ENCODE results near the gene RAD51B. TPM values are rescaled to one million over a fixed set of nuclear protein-coding genes. Genes with fewer than 3 reads are reported as not detected.

Gene RAD51B
- total RNA-seq, 1 experiment from 2014 or later, result 16.7 TPM

DNA sequence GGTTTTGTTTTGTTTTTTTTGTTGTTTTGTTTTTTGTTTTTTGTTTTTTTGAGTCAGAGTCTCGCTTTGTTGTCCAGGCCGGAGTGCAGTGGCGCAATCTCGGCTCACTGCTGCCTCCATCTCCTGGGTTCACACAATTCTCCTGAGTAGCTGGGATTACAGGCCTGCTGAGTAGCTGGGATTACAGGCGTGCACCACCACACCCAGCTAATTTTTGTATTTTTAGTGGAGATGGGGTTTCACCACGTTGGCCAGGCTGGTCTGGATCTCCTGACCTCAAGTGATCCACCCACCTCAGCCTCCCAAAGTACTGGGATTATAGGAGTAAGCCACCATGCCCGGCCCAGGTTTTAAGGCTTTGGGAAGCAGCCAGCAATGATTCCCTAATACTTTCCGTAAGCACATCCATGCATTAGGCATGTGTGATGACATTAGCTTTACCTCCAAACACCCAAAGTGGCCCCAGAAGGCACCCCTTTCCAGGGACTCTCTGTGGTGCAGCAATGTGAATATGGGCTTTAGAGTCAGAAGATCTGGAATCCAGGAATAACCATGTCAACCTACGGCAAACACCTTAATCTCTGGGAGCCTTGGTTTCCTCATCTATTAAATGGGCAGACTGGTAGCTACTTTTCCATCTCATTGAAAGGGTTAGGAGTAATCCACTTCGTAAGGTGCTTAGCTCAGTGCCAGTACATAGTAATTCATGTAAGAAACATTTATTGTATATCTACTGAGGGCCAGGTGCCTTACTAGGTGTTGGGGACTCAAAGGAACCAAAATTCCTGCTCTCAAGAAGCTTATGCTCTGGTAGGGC, 820.4 kb downstream of the RAD51B start:
- TF ChIP-seq, protein P1, sequence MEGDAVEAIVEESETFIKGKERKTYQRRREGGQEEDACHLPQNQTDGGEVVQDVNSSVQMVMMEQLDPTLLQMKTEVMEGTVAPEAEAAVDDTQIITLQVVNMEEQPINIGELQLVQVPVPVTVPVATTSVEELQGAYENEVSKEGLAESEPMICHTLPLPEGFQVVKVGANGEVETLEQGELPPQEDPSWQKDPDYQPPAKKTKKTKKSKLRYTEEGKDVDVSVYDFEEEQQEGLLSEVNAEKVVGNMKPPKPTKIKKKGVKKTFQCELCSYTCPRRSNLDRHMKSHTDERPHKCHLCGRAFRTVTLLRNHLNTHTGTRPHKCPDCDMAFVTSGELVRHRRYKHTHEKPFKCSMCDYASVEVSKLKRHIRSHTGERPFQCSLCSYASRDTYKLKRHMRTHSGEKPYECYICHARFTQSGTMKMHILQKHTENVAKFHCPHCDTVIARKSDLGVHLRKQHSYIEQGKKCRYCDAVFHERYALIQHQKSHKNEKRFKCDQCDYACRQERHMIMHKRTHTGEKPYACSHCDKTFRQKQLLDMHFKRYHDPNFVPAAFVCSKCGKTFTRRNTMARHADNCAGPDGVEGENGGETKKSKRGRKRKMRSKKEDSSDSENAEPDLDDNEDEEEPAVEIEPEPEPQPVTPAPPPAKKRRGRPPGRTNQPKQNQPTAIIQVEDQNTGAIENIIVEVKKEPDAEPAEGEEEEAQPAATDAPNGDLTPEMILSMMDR (conservative IDR thresholded peaks at IDR 0.05), result no peak
- peaks cover 5 to 16% (median 5%) of the 10 kb centered on the region in 3 experiments; a peak in 6 of 7 replicates for H3K36me3 Mint-ChIP-seq (ENCODE audit: insufficient read depth in 1 of 3, low read depth in 3 of 3)
- no peak overlapping the region for H2BK120ac ChIP-seq (ENCODE audit: low read depth, low read length, poor library complexity, severe bottlenecking)
- H3K23ac ChIP-seq (ENCODE audit: insufficient read length, low read depth, low read length), result no peak overlapping the region
- no peak overlapping the region for H3K14ac ChIP-seq (ENCODE audit: insufficient read depth, low read length)
- H3K4me3 Mint-ChIP-seq, result no peak overlapping the region
- H3K27me3 Mint-ChIP-seq (ENCODE audit: low read depth), result peaks cover 2% of the 10 kb centered on the region; the same call in 1 of the 2 replicates
- no peaks in the 10 kb centered on the region for H3K23me2 ChIP-seq (ENCODE audit: insufficient read length, low read depth, low read length, poor library complexity, severe bottlenecking)
- peaks cover 14 to 24% of the 10 kb centered on the region in 2 experiments for H3K9me3 Mint-ChIP-seq
- no peak overlapping the region for H2AK5ac ChIP-seq (ENCODE audit: insufficient read length, low read length)
- no peaks in the 10 kb centered on the region for H3K27me3 ChIP-seq (ENCODE audit: insufficient read depth, low read length)
- H3K9me3 ChIP-seq (ENCODE audit: control insufficient read depth, low read depth, low read length), result no peaks in the 10 kb centered on the region
- H3T11ph ChIP-seq (ENCODE audit: low read length), result no peak overlapping the region
- no peak overlapping the region for H4K8ac ChIP-seq (replicated peaks; ENCODE audit: insufficient read length, low read depth, low read length)
- H3K27ac ChIP-seq (ENCODE audit: insufficient read length, low read depth, low read length), result no peak overlapping the region
- no peaks in the 10 kb centered on the region for H4K20me1 ChIP-seq (ENCODE audit: control insufficient read depth, insufficient read depth, insufficient read length)
- no peak overlapping the region for H3K27ac Mint-ChIP-seq
- no peaks in the 10 kb centered on the region for H3K79me2 ChIP-seq (ENCODE audit: insufficient read depth, low read length)
- H3K4me1 ChIP-seq (ENCODE audit: insufficient read depth, low read length), result peaks cover 5% of the 10 kb centered on the region; the same call in 1 of the 2 replicates
- H2AFZ ChIP-seq (ENCODE audit: low read length), result no peak overlapping the region
- H3K4me2 ChIP-seq (ENCODE audit: insufficient read depth, insufficient read length, low read length), result no peak overlapping the region
- H4K91ac ChIP-seq (ENCODE audit: insufficient read length, low read depth, low read length), result no peak overlapping the region
- H3K18ac ChIP-seq (ENCODE audit: insufficient read length, low read depth, low read length), result no peak overlapping the region
- DNase-seq, result no peak
- H2BK15ac ChIP-seq (ENCODE audit: low read depth, low read length), result no peak overlapping the region
- H3K79me1 ChIP-seq (ENCODE audit: insufficient read depth, low read depth, low read length, poor library complexity, severe bottlenecking), result no peaks in the 10 kb centered on the region
- H4K5ac ChIP-seq (ENCODE audit: insufficient read length, low read depth, low read length), result no peak overlapping the region
- no CpG with 5 or more reads among the region's 10 CpGs for WGBS (ENCODE audit: extremely low coverage, insufficient read length, low lambda C conversion rate)
- no peak overlapping the region for H2BK20ac ChIP-seq (ENCODE audit: low read depth, low read length, poor library complexity, severe bottlenecking)
- no peak overlapping the region for H3K56ac ChIP-seq (ENCODE audit: insufficient read length, low read depth, low read length)
- no peak overlapping the region for H2BK5ac ChIP-seq (ENCODE audit: insufficient read length, low read length)
- no peak overlapping the region for H3K4ac ChIP-seq (ENCODE audit: low read depth, low read length)
- H3K9ac ChIP-seq (ENCODE audit: extremely low read depth, insufficient read length, low read length), result no peak overlapping the region
- H2BK12ac ChIP-seq (ENCODE audit: insufficient read length, low read depth, low read length), result no peak overlapping the region
- H3K4me1 Mint-ChIP-seq, result peaks cover 0 to 5% of the 10 kb centered on the region in 2 experiments; a peak in 2 of 4 replicates
